Measurements from ENCODE around the gene OSTN. TPM values are rescaled to one million over a fixed set of nuclear protein-coding genes. Genes with fewer than 3 reads are reported as not detected.

OSTN gene
- total RNA-seq, 1 donor from 2014 or later = 0.75 TPM

- H3K27me3 Mint-ChIP-seq (ENCODE audit: low read depth) = no peaks in the 10 kb centered on the region
- no peak for DNase-seq (ENCODE audit: low read depth, low spot score)
- H3K9me3 Mint-ChIP-seq = no peaks in the 10 kb centered on the region
- TF ChIP-seq CTCF (conservative IDR thresholded peaks at IDR 0.05) = no peak
- no peak overlapping the region for H3K27ac Mint-ChIP-seq (ENCODE audit: unreplicated experiment)
- H3K4me3 Mint-ChIP-seq = no peak overlapping the region
- H3K4me1 Mint-ChIP-seq = peaks cover 18% of the 10 kb centered on the region
- no peaks in the 10 kb centered on the region for H3K36me3 Mint-ChIP-seq (ENCODE audit: low read depth)
Measured at GRCh38 chr3:191301782-191302411, 102.9 kb downstream of the OSTN start.

GRCh38 chr3:191302451-191302850 is 103.4 kb downstream of the OSTN start:
- Mint-ChIP-seq H3K27ac (ENCODE audit: unreplicated experiment) (no peak overlapping the region), H3K4me1 (peaks cover 18% of the 10 kb centered on the region), H3K4me3 (no peak overlapping the region), H3K27me3 (ENCODE audit: low read depth) (no peaks in the 10 kb centered on the region), H3K36me3 (ENCODE audit: low read depth) (no peaks in the 10 kb centered on the region), H3K9me3 (no peaks in the 10 kb centered on the region)
- DNase-seq (ENCODE audit: low read depth, low spot score) = no peak
- TF ChIP-seq CTCF (conservative IDR thresholded peaks at IDR 0.05) = no peak

GRCh38 chr3:191303596-191303995 is 104.6 kb downstream of the OSTN start:
- Mint-ChIP-seq H3K4me3 (no peak overlapping the region), H3K27me3 (ENCODE audit: low read depth) (no peaks in the 10 kb centered on the region), H3K36me3 (ENCODE audit: low read depth) (no peaks in the 10 kb centered on the region), H3K4me1 (peaks cover 13% of the 10 kb centered on the region), H3K27ac (ENCODE audit: unreplicated experiment) (no peak overlapping the region), H3K9me3 (no peaks in the 10 kb centered on the region)
- no peak for DNase-seq (ENCODE audit: low read depth, low spot score)
- TF ChIP-seq CTCF (conservative IDR thresholded peaks at IDR 0.05) = no peak

- TF ChIP-seq CTCF (conservative IDR thresholded peaks at IDR 0.05) = no peak
- no peak overlapping the region for H3K27ac Mint-ChIP-seq (ENCODE audit: unreplicated experiment)
Measured at GRCh38 chr3:191306428-191306827, 107.4 kb downstream of the OSTN start.

GRCh38 chr3:191307341-191307740 is 108.3 kb downstream of the OSTN start:
- no peak for TF ChIP-seq CTCF (conservative IDR thresholded peaks at IDR 0.05)
- Mint-ChIP-seq H3K9me3 (no peaks in the 10 kb centered on the region), H3K27me3 (ENCODE audit: low read depth) (no peaks in the 10 kb centered on the region)

More at GRCh38 chr3:191306428-191306827, 107.4 kb downstream of the OSTN start:
- Mint-ChIP-seq H3K4me1 (peaks cover 11% of the 10 kb centered on the region), H3K36me3 (ENCODE audit: low read depth) (no peaks in the 10 kb centered on the region), H3K9me3 (no peaks in the 10 kb centered on the region), H3K27me3 (ENCODE audit: low read depth) (no peaks in the 10 kb centered on the region), H3K4me3 (no peak overlapping the region)
- no peak for DNase-seq (ENCODE audit: low read depth, low spot score)

More at GRCh38 chr3:191307341-191307740, 108.3 kb downstream of the OSTN start:
- H3K4me3 Mint-ChIP-seq = no peak overlapping the region
- no peak overlapping the region for H3K27ac Mint-ChIP-seq (ENCODE audit: unreplicated experiment)
- no peak for DNase-seq (ENCODE audit: low read depth, low spot score)
- peaks cover 5% of the 10 kb centered on the region for H3K4me1 Mint-ChIP-seq
- H3K36me3 Mint-ChIP-seq (ENCODE audit: low read depth) = no peaks in the 10 kb centered on the region

Measured in neural crest cell (in vitro differentiated cells).